Large intestine (tissue), 3 donors: ENCODE measurements around the gene IQCB1. TPM values are rescaled to one million over a fixed set of nuclear protein-coding genes. Genes with fewer than 3 reads are reported as not detected.

Experiments
- DNase-seq, 2 donors: peaks; one replicate each; pipeline versions ENCODE4 v3.0.0 to v3.0.0-alpha.2; 2013
- H3K27ac ChIP-seq: one replicate; pipeline ENCODE4 v1.5.1; 2013; ENCODE audit warnings: low read length
- H3K27me3 ChIP-seq: 2 replicates; pipeline ENCODE4 v1.6.1; 2013; ENCODE audit warnings: low read length; ENCODE audit not compliant: control insufficient read depth, insufficient read depth
- H3K36me3 ChIP-seq: 2 replicates; pipeline ENCODE4 v1.6.1; 2013; ENCODE audit warnings: low read length; ENCODE audit not compliant: control insufficient read depth, insufficient read depth
- H3K4me1 ChIP-seq: one replicate; pipeline ENCODE4 v1.6.1; 2013; ENCODE audit warnings: low read length; ENCODE audit not compliant: control insufficient read depth, insufficient read depth
- H3K4me3 ChIP-seq: one replicate; pipeline ENCODE4 v1.5.1; 2013; ENCODE audit warnings: low read length
- H3K9me3 ChIP-seq: one replicate; pipeline ENCODE4 v1.6.1; 2013; ENCODE audit warnings: mild to moderate bottlenecking, low read depth, low read length, moderate library complexity; ENCODE audit not compliant: control insufficient read depth
- WGBS: methylation state at CpG from one replicate; pipeline ENCODE4 v1.1.5; 2013; ENCODE audit warnings: low lambda C conversion rate; ENCODE audit not compliant: insufficient coverage; 5-methylcytosine and 5-hydroxymethylcytosine counted together
- polyA plus RNA-seq: library from polyadenylated mRNA; unstranded; fragments of 120-200 nt; gene quantifications from one replicate; pipeline ENCODE4 v1.2.1, GENCODE V29; 2013

The IQCB1 gene
- polyA plus RNA-seq, 1 donor: 33.7 TPM

GRCh38 chr3:121852256-121852655, 17.4 kb upstream of the IQCB1 start:
- no peaks in the 10 kb centered on the region for H3K36me3 ChIP-seq

DNA sequence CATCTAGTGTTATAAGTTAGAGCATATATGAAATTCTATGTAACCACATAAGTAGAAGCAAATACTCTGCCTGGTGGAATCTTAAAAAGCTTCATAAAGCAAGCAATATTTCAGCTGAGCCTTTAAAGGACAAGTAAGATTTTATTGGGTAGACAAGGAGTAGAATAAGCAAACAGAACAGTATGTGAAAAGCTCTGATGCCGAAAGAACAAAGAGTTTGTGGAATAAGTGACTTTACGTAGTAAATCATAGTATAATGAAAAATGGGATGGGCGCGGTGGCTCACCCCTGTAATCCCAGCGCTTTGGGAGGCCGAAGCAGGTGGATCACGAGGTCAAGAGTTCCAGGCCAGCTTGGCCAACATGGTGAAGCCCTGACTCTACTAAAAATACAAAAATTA, 10.0 kb upstream of the IQCB1 start:
- Histone ChIP-seq H3K4me1 (no peaks in the 10 kb centered on the region), H3K27ac (no peak overlapping the region), H3K27me3 (no peaks in the 10 kb centered on the region), H3K4me3 (no peak overlapping the region), H3K9me3 (no peaks in the 10 kb centered on the region), H3K36me3 (no peaks in the 10 kb centered on the region)
- 100% methylated on average over 2 of the region's 7 CpGs for whole genome bisulfite sequencing
- DNase-seq: no peak

More at GRCh38 chr3:121852256-121852655, 17.4 kb upstream of the IQCB1 start:
- H3K4me3 ChIP-seq: no peak overlapping the region
- no peaks in the 10 kb centered on the region for H3K4me1 ChIP-seq
- no peaks in the 10 kb centered on the region for H3K9me3 ChIP-seq
- H3K27me3 ChIP-seq: no peaks in the 10 kb centered on the region
- DNase-seq: no peak
- H3K27ac ChIP-seq: no peak overlapping the region
- WGBS: 86% methylated on average over 1 of the region's 2 CpGs

DNA sequence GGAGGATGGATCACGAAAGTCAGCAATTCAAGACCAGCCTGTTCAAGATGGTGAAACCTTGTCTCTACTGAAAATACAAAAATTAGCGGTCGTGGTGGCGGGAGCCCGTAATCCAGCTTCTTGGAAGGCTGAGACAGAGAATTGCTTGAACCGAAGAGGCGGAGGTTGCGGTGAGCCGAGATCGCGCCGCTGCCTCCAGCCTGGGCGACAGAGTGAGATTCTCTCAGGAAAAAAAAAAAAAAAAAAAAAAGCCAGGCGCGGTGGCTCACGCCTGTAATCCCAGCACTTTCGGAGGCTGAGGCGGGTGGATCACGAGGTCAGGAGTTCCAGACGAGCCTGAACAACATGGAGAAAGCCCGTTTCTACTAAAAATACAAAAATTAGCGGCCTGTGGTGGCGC, 5.1 kb upstream of the IQCB1 start:
- H3K4me3 ChIP-seq: no peak overlapping the region
- DNase-seq: no peak
- no peaks in the 10 kb centered on the region for H3K27me3 ChIP-seq
- H3K36me3 ChIP-seq: no peaks in the 10 kb centered on the region
- WGBS: no CpG with 5 or more reads among the region's 23 CpGs
- H3K9me3 ChIP-seq: no peaks in the 10 kb centered on the region
- H3K27ac ChIP-seq: no peak overlapping the region
- H3K4me1 ChIP-seq: no peaks in the 10 kb centered on the region

- Histone ChIP-seq H3K27me3 (no peaks in the 10 kb centered on the region), H3K4me1 (no peaks in the 10 kb centered on the region), H3K36me3 (peaks cover 8% of the 10 kb centered on the region), H3K9me3 (no peaks in the 10 kb centered on the region), H3K4me3 (no peak overlapping the region), H3K27ac (no peak overlapping the region)
- no CpG with 5 or more reads among the region's 3 CpGs for WGBS
- DNase-seq: no peak
These were observed 1.6 kb upstream of the IQCB1 start for GRCh38 chr3:121836481-121836880.

GRCh38 chr3:121836064-121836463, 1.2 kb upstream of the IQCB1 start:
- no peaks in the 10 kb centered on the region for H3K27me3 ChIP-seq
- H3K36me3 ChIP-seq: peaks cover 10% of the 10 kb centered on the region
- H3K27ac ChIP-seq: no peak overlapping the region
- 67% methylated on average over 2 of the region's 4 CpGs for WGBS
- no peaks in the 10 kb centered on the region for H3K9me3 ChIP-seq
- H3K4me1 ChIP-seq: no peaks in the 10 kb centered on the region
- DNase-seq: no peak
- peak overlapping the region; percentile 78 for H3K4me3 ChIP-seq

GRCh38 chr3:121835465-121835801, 573 bp upstream of the IQCB1 start:
- Histone ChIP-seq H3K27ac (peak overlapping the region; percentile 82), H3K4me1 (no peaks in the 10 kb centered on the region), H3K36me3 (peaks cover 10% of the 10 kb centered on the region), H3K4me3 (peak overlapping the region; percentile 78), H3K27me3 (no peaks in the 10 kb centered on the region), H3K9me3 (no peaks in the 10 kb centered on the region)
- WGBS: 0% methylated on average over 2 of the region's 11 CpGs
- no peak for DNase-seq

DNA sequence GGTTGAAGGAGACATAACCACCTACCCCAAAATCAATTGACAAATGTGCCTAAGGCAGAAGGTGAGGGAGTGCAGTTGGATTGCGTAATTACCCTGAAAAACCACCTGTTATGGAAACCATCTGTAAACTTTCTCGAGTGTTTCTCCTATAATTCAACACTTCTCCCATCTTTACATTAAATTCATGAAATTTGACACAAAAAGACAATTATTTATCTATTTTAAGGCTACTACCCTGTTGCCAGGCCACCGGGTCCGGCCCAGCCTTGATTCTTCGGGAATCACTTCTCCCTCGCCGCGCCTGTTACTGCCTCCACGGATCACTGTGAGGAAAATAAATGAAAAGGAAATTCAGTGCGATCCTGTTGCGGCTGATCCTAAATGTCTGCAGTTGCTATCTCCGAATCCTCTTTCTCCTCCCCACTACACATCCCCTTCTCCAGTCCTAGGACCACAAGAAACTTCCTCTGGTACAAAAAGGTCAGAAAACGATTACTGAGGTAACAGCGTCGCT, 646 bp downstream of the IQCB1 start:
- H3K4me3 ChIP-seq: peak overlapping the region; percentile 78
- no peaks in the 10 kb centered on the region for H3K4me1 ChIP-seq
- 33% methylated on average over 2 of the region's 15 CpGs for WGBS
- peaks cover 10% of the 10 kb centered on the region for H3K36me3 ChIP-seq
- peak overlapping the region; percentile 82 for H3K27ac ChIP-seq
- DNase-seq: peak in 1 of 2 donors; percentile 59
- no peaks in the 10 kb centered on the region for H3K9me3 ChIP-seq
- H3K27me3 ChIP-seq: no peaks in the 10 kb centered on the region

DNA sequence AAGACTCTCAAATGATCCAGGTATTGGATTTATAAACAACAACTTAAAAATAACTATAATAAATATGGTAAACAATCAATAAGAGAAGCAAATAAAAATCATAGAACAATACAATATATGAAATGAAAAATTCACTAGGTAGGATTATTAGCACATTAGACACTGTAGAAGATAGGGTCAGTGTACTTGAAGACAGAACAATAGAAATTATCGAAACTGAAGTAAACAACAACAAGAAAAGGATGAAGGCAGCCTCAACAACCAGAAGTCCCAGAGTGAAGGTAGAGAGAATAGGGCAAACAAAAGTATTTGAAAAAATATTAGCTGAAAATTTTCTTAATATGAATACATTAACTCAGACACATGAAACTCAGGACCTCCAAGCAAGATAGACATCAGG, 11.9 kb downstream of the IQCB1 start:
- peaks cover 44% of the 10 kb centered on the region for H3K36me3 ChIP-seq
- WGBS: 100% methylated on average over 1 of the region's 1 CpG
- DNase-seq: no peak

GRCh38 chr3:121821421-121822199, 13.2 kb downstream of the IQCB1 start:
- 100% methylated on average over 1 of the region's 2 CpGs for WGBS
- peaks cover 45% of the 10 kb centered on the region for H3K36me3 ChIP-seq
- no peaks in the 10 kb centered on the region for H3K27me3 ChIP-seq
- no peaks in the 10 kb centered on the region for H3K4me1 ChIP-seq
- DNase-seq: no peak
- no peak overlapping the region for H3K27ac ChIP-seq
- peaks cover 7% of the 10 kb centered on the region for H3K9me3 ChIP-seq
- H3K4me3 ChIP-seq: no peak overlapping the region

More for the DNA sequence above, 11.9 kb downstream of the IQCB1 start:
- Histone ChIP-seq H3K4me1 (no peaks in the 10 kb centered on the region), H3K27me3 (no peaks in the 10 kb centered on the region), H3K27ac (no peak overlapping the region), H3K9me3 (peaks cover 7% of the 10 kb centered on the region), H3K4me3 (no peak overlapping the region)

- Histone ChIP-seq H3K4me3 (no peak overlapping the region), H3K27me3 (no peaks in the 10 kb centered on the region), H3K36me3 (peaks cover 33% of the 10 kb centered on the region), H3K9me3 (peaks cover 7% of the 10 kb centered on the region), H3K27ac (no peak overlapping the region), H3K4me1 (no peaks in the 10 kb centered on the region)
- no CpG with 5 or more reads among the region's 3 CpGs for WGBS
- no peak for DNase-seq
These were observed 15.6 kb downstream of the IQCB1 start for GRCh38 chr3:121819236-121819635.

GRCh38 chr3:121818578-121818977, 16.3 kb downstream of the IQCB1 start:
- Histone ChIP-seq H3K36me3 (peaks cover 29% of the 10 kb centered on the region), H3K9me3 (peaks cover 7% of the 10 kb centered on the region), H3K4me3 (no peak overlapping the region), H3K27me3 (no peaks in the 10 kb centered on the region), H3K4me1 (no peaks in the 10 kb centered on the region), H3K27ac (no peak overlapping the region)
- 92% methylated on average over 2 of the region's 2 CpGs for WGBS
- DNase-seq: no peak
